Panc1 (cell line): ENCODE data around the gene MGAT5. TPM values are rescaled to one million over a fixed set of nuclear protein-coding genes. Genes with fewer than 3 reads are reported as not detected.

Experiments
- ATAC-seq: fragments of 200-7000 bp; cut with Tn5 transposase; 2 replicates; pipeline ENCODE4 v1.9.1; 2020; ENCODE audit warnings: mild to moderate bottlenecking, moderate library complexity
- BruUV-seq: library from RNA; stranded (reverse); fragments of 400-500 nt; replicated peaks from 2 replicates; lab custom pipeline; 2021; lab: Mats Ljungman, UMichigan
- CTCF ChIA-PET: fragments of 300-600 bp; sonication (Branson Sonifier 250); formaldehyde crosslinking; loops from one replicate; lab custom pipeline; 2022; ENCODE audit warnings: antibody characterized with exemption; lab: Charles Lee
- POLR2A ChIA-PET: fragments of 300-600 bp; sonication (Branson Sonifier 250); formaldehyde crosslinking; loops from one replicate; lab custom pipeline; 2022; ENCODE audit warnings: antibody characterized with exemption; lab: Charles Lee
- DNase-seq: peaks from one replicate; pipeline ENCODE4 v3.0.0-alpha.2; 2010; ENCODE audit warnings: low read depth, low spot score
- H3K27ac ChIP-seq: 2 replicates; pipeline ENCODE4 v1.5.1; 2011; ENCODE audit warnings: mild to moderate bottlenecking, low read length, inconsistent platforms
- H3K27me3 ChIP-seq: fragments of 200-500 bp; sonication (Bioruptor generic); 2 replicates; pipeline ENCODE4 v1.6.0; 2014; ENCODE audit warnings: low read length, inconsistent platforms; ENCODE audit not compliant: control insufficient read depth, insufficient read depth
- H3K36me3 ChIP-seq: fragments of 200-500 bp; sonication (Bioruptor generic); 2 replicates; pipeline ENCODE4 v1.5.1; 2014; ENCODE audit warnings: inconsistent platforms, mild to moderate bottlenecking, low read length, moderate library complexity; ENCODE audit not compliant: control insufficient read depth, insufficient read depth
- H3K4me1 ChIP-seq: 2 replicates; pipeline ENCODE4 v1.5.1; 2011; ENCODE audit warnings: inconsistent platforms, mild to moderate bottlenecking, low read length, moderate library complexity; ENCODE audit not compliant: control insufficient read depth, insufficient read depth
- H3K4me3 ChIP-seq, 2 experiments: 2 replicates each; pipeline ENCODE4 v1.5.1; 2011 to 2012; ENCODE audit warnings: low read depth in 2 of 2, low read length in 2 of 2, mild to moderate bottlenecking in 2 of 2, inconsistent platforms in 1 of 2, moderate library complexity in 1 of 2
- H3K9me3 ChIP-seq: fragments of 200-500 bp; sonication (Bioruptor generic); 2 replicates; pipeline ENCODE4 v1.5.1; 2014; ENCODE audit warnings: low read depth, mild to moderate bottlenecking, inconsistent platforms, low read length, moderate library complexity; ENCODE audit not compliant: control insufficient read depth, insufficient read depth
- CTCF ChIP-seq: fragments of 450-650 bp; IDR thresholded peaks from 2 replicates; pipeline ENCODE4 v1.5.1; 2017; ENCODE audit warnings: mild to moderate bottlenecking
- POLR2AphosphoS5 ChIP-seq: IDR thresholded peaks from 2 replicates; pipeline ENCODE4 v1.6.1; 2012; ENCODE audit warnings: mild to moderate bottlenecking, low read depth, low read length, moderate library complexity
- REST ChIP-seq, 2 experiments: IDR thresholded peaks; 2 replicates each; pipeline ENCODE4 v1.6.1; 2011 to 2012; ENCODE audit warnings: low read depth in 2 of 2, control low read depth in 1 of 2, low read length in 1 of 2, mild to moderate bottlenecking in 1 of 2, moderate library complexity in 1 of 2; ENCODE audit not compliant: insufficient read depth in 1 of 2
- SIN3A ChIP-seq: IDR thresholded peaks from 2 replicates; pipeline ENCODE4 v1.6.1; 2012; ENCODE audit warnings: low read depth, mild to moderate bottlenecking, low read length, moderate library complexity, borderline replicate concordance; ENCODE audit not compliant: insufficient read depth
- TCF7L2 ChIP-seq: IDR thresholded peaks from 2 replicates; pipeline ENCODE4 v1.6.1; 2011; ENCODE audit warnings: mild to moderate bottlenecking, low read depth, low read length, inconsistent platforms
- in situ Hi-C: cut with HindIII; loops from 2 replicates; pipeline ENCODE4 v1.10.0; 2016; ENCODE audit warnings: low sequenced_read_pairs, low pct_unique_long_range_greater_than_20kb
- intact Hi-C: fragments of 100-400 bp; cut with micrococcal nuclease; formaldehyde crosslinking; loops from one replicate; pipeline ENCODE4 v1.10.0; 2022; ENCODE audit not compliant: unreplicated experiment
- total RNA-seq: library from RNA; stranded (reverse); gene quantifications from one replicate; pipeline ENCODE4 v1.2.1, GENCODE V29; 2021; ENCODE audit not compliant: unreplicated experiment

Gene MGAT5
- total RNA-seq, 1 experiment from 2014 or later: 22.1 TPM

GRCh38 chr2:134431838-134432434, 178.1 kb downstream of the MGAT5 start:
- Histone ChIP-seq H3K36me3 (no peaks in the 10 kb centered on the region; the same call in 1 of the 2 replicates), H3K4me3 (no peak overlapping the region), H3K9me3 (no peaks in the 10 kb centered on the region), H3K27ac (no peak overlapping the region), H3K27me3 (no peaks in the 10 kb centered on the region), H3K4me1 (no peaks in the 10 kb centered on the region)
- ATAC-seq (no peak), DNase-seq (no peak)
- no TSS peak for BruUV-seq
- ChIA-PET CTCF (no interaction called here), POLR2A (no interaction called here)
- in situ Hi-C loops (no loop called here), intact Hi-C loops (no loop called here)
- no peak for TF ChIP-seq CTCF
- no peak for TF ChIP-seq TCF7L2
- no peak for TF ChIP-seq REST (IDR thresholded peaks at IDR 0.05; ENCODE audit: insufficient read depth in 1 of 2, low read depth in 2 of 2, low read length in 1 of 2)
- TF ChIP-seq POLR2AphosphoS5: no peak
- no peak for TF ChIP-seq SIN3A

GRCh38 chr2:134432435-134432883, 178.6 kb downstream of the MGAT5 start:
- BruUV-seq: no TSS peak
- no peaks in the 10 kb centered on the region for H3K4me1 ChIP-seq
- TF ChIP-seq SIN3A: no peak
- no peak for TF ChIP-seq REST (IDR thresholded peaks at IDR 0.05; ENCODE audit: insufficient read depth in 1 of 2, low read depth in 2 of 2, low read length in 1 of 2)
- no peak for TF ChIP-seq CTCF
- no peak for TF ChIP-seq TCF7L2
- no peak for TF ChIP-seq POLR2AphosphoS5
- no peak overlapping the region for H3K27ac ChIP-seq
- in situ Hi-C loops (no loop called here), intact Hi-C loops (no loop called here)
- ATAC-seq (no peak), DNase-seq (no peak)
- ChIA-PET POLR2A (no interaction called here), CTCF (no interaction called here)
- H3K36me3 ChIP-seq: no peaks in the 10 kb centered on the region; the same call in 1 of the 2 replicates
- no peaks in the 10 kb centered on the region for H3K9me3 ChIP-seq
- no peak overlapping the region for H3K4me3 ChIP-seq
- H3K27me3 ChIP-seq: no peaks in the 10 kb centered on the region
